Placental pericyte (primary cell): ENCODE data around the gene CABLES1. TPM values are rescaled to one million over a fixed set of nuclear protein-coding genes. Genes with fewer than 3 reads are reported as not detected.

ENCODE experiments used
- total RNA-seq: library from RNA; depleted of rRNA; stranded (reverse); fragments of >200 nt; gene quantifications from 2 replicates; pipeline ENCODE4 v1.2.3, GENCODE V29; 2012

CABLES1 gene, protein sequence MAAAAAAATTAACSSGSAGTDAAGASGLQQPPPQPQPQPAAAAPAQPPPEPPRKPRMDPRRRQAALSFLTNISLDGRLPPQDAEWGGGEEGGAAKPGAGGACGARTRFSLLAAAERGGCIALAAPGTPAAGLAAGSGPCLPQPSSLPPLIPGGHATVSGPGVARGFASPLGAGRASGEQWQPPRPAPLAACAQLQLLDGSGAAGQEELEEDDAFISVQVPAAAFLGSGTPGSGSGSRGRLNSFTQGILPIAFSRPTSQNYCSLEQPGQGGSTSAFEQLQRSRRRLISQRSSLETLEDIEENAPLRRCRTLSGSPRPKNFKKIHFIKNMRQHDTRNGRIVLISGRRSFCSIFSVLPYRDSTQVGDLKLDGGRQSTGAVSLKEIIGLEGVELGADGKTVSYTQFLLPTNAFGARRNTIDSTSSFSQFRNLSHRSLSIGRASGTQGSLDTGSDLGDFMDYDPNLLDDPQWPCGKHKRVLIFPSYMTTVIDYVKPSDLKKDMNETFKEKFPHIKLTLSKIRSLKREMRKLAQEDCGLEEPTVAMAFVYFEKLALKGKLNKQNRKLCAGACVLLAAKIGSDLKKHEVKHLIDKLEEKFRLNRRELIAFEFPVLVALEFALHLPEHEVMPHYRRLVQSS
- 0.72 and 10.5 TPM in 2 replicates for total RNA-seq

DNA sequence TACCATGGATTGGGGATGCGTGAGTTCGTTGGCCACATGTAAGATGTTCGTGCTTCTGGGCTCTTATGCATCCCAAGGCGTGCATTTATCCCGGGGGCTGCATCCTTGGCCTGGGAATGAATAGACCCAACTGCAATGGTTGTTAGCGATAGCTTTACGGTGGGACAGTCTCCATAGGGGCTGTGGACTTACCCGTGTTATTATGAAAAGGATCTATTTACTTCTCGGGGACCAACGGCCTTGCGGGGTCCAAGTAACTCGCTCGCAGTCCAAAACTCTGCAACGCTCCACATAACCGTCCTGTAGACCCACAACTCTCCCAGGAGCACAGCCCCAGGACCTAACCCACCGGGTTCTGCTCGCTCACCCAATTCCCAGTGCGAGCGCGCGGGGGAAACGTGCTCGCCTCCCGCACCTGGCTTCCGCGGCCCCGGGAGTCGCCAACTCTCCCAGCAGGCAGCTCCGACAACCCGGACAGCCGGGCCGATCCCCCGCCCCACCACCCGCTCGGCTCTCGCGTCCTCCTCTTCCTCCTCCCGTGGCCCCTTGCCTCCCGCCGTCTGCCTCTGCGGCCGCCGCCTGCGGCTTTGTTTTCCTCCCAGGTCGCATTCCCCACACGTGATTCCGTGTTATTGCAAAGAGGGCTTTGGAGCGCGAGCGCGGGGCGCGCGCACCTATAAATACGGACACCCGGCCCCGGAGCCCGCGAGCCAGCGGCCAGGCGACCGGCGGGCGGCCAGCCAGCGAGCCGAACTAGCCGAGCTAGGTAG lies at the start of gene CABLES1:
CABLES1 (plus strand) TSS at position 706 of the 770 bp plus-strand sequence. CDS start 278 bp downstream, outside the sequence.

Other genes starting within 250 kb of the CABLES1 start
- gene RBBP8, start 202.2 kb upstream of the CABLES1 start, total RNA-seq, result 14.0 and 34.6 TPM in 2 replicates